Dendritic cell treated with granulocyte-macrophage colony-stimulating factor and Interleukin-4, amounts not matched to agents 40 ng/mL and 50 ng/mL, for 4 days (primary cell): ENCODE measurements around the gene OSBPL2.

Experiments
- H3K27ac Mint-ChIP-seq: one replicate; pipeline ENCODE4 v1.8.0; 2022; ENCODE audit warnings: mild to moderate bottlenecking, mixed read lengths
- H3K27me3 Mint-ChIP-seq: one replicate; pipeline ENCODE4 v1.8.0; 2022; ENCODE audit warnings: mild to moderate bottlenecking, mixed read lengths
- H3K36me3 Mint-ChIP-seq: one replicate; pipeline ENCODE4 v1.8.0; 2022; ENCODE audit warnings: low read depth, mixed read lengths
- H3K4me1 Mint-ChIP-seq: one replicate; pipeline ENCODE4 v1.8.0; 2022; ENCODE audit warnings: low read depth, mixed read lengths
- H3K4me3 Mint-ChIP-seq: one replicate; pipeline ENCODE4 v1.8.0; 2022; ENCODE audit warnings: mild to moderate bottlenecking, moderate library complexity, mixed read lengths
- H3K9me3 Mint-ChIP-seq: one replicate; pipeline ENCODE4 v1.8.0; 2022; ENCODE audit warnings: mixed read lengths
- intact Hi-C: fragments of 100-400 bp; cut with micrococcal nuclease; formaldehyde crosslinking; loops from one replicate; pipeline ENCODE4 v1.15.0; 2022

OSBPL2 gene

DNA sequence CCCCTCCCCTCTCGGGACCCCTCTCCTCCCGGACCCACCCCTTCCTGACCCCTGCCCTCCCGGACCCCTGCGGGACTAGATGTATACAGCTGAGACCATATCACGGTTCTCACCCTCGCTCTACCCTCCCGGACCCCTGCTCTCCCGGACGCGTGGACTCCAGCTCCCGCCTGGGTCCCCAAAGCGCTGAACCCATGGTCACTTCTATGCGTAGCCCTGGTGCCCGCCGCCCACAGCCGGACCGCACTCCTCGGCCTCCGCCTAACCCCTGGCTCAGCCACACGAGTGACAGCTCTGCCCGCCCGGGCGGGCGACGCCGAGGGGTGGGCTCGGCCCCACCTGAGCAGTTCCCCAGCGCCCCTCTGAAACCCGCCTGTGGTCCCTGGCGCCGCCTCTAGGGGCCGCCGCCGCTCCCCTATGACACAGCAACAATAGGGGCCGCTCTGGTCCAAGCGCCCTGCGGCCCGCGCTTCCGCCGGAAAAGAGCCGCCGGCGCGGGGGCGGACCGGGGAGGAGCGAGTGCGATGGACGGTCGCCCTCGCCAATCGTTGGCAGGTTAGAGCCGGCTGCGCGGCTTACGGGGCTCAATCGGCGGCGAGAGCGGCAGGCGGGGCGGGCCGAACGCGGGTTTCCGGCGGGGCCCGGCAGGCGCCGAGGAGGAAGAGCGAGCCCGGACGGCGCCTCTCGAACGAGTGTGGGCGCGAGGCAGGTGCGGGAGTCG is 64.2 kb downstream of the OSBPL2 start, which contains the start of gene ADRM1:
Gene ADRM1 (plus strand): TSS at position 657 of the 721 bp plus-strand sequence. CDS start 572 bp downstream, outside the sequence.
- intact Hi-C loops = loop anchor here (1.0 to 5.0 kb wide), 5 partner anchors 65 to 490 kb away; partner anchors contain the start of genes MTG2 and OSBPL2
- Mint-ChIP-seq H3K9me3 (no peaks in the 10 kb centered on the region), H3K27ac (peak within 1 kb of the TSS; percentile 99), H3K4me3 (peak within 1 kb of the TSS; percentile 92), H3K4me1 (peaks cover 38% of the 10 kb centered on the region), H3K36me3 (peaks cover 67% of the 10 kb centered on the region), H3K27me3 (no peaks in the 10 kb centered on the region)

DNA sequence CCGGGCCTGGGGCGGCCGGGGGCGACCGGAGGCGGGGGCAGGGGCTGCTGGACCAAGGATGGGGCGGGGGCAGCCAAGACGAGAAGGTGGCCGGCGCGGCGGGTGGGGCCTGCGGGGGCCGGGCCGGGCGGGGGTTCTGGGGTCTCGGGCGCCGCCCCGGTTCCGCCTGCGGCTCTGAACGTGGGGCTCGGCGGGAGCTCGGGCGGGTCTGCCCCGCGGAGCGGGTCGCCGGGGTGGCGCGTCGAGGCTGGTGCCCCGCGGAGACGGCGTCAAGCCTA is 64.7 kb downstream of the OSBPL2 start:
- H3K4me3 Mint-ChIP-seq = peak overlapping the region; percentile 92
- H3K27me3 Mint-ChIP-seq = no peaks in the 10 kb centered on the region
- intact Hi-C loops = loop anchor here (5.0 kb wide), 3 partner anchors 66 to 489 kb away; partner anchors contain the start of genes MTG2 and OSBPL2
- H3K4me1 Mint-ChIP-seq = peaks cover 38% of the 10 kb centered on the region
- peak overlapping the region; percentile 99 for H3K27ac Mint-ChIP-seq
- peaks cover 69% of the 10 kb centered on the region for H3K36me3 Mint-ChIP-seq
- no peaks in the 10 kb centered on the region for H3K9me3 Mint-ChIP-seq

DNA sequence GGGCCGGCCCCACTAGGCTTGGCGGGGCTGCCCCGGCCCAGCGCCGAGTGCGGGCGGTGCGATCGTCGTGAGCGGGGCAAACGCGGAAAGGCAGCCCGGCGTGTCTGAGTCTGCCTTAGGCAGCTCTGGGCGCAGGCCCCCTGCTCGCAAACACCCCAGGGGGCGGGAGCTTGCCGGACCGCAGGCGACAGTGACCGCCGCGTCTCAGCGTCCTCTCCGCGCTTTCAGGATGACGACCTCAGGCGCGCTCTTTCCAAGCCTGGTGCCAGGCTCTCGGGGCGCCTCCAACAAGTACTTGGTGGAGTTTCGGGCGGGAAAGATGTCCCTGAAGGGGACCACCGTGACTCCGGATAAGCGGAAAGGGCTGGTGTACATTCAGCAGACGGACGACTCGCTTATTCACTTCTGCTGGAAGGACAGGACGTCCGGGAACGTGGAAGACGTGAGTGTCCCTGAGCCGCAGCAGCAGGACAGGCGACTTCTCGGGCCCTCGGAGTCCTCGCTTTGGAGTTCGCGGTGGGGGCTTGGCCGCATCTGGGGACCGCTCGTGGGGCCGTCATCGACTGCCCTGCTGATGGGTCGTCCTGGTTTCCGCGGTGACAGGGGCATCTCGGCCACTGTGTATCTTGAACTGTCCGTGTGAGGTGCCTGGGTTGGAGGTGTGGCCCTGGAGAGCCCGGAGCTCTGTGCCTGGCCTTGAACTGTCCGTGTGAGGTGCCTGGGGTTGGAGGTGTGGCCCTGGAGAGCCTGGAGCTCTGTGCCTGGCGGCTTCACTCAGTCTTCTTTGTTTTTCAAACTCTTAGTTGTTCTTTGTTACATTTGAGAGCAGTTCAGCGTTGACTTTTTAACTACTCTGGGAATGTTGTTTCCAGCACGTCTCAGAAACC is 65.3 kb downstream of the OSBPL2 start:
- no peaks in the 10 kb centered on the region for H3K27me3 Mint-ChIP-seq
- peaks cover 70% of the 10 kb centered on the region for H3K36me3 Mint-ChIP-seq
- peak overlapping the region; percentile 99 for H3K27ac Mint-ChIP-seq
- peak overlapping the region; percentile 92 for H3K4me3 Mint-ChIP-seq
- peaks cover 38% of the 10 kb centered on the region for H3K4me1 Mint-ChIP-seq
- intact Hi-C loops = loop anchor here (5.0 kb wide), 3 partner anchors 66 to 489 kb away; partner anchors contain the start of genes MTG2 and OSBPL2
- H3K9me3 Mint-ChIP-seq = no peaks in the 10 kb centered on the region

DNA sequence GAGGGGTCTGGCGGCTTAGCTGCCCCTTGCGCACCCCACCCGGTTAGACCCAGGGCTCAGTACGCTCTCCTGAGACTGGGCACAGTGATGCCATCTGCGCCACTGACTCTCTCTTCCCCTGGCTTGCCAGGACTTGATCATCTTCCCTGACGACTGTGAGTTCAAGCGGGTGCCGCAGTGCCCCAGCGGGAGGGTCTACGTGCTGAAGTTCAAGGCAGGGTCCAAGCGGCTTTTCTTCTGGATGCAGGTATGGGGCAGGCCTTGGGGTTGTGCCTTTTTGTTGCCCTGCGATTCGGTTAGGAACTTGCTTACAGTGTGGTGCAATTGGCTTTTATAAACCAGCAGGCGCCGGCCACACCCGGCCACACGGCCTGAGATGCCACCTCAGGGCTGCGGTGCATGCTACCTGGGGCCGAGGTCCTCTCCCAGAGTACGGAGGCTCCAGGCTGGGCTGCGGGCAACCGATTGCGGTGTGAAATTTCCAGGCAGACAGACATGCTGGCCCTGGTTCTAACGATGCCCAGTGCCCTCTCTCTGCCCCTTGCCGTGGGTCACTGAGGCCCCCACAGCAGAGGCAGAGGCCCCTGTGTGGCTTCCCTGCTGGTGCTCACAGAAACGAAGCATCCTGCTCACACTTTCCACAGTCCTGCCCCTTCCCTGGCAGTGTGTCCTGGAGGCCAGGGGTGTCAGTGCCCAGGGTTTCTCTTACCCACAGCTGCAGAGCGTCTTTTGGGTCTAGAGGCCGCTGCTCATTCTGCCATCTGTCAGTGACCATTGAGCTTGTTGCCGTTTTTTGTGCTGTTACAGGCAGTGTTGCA is 66.2 kb downstream of the OSBPL2 start:
- H3K27me3 Mint-ChIP-seq = no peaks in the 10 kb centered on the region
- peaks cover 73% of the 10 kb centered on the region for H3K36me3 Mint-ChIP-seq
- peak overlapping the region; percentile 99 for H3K27ac Mint-ChIP-seq
- intact Hi-C loops = loop anchor here (5.0 kb wide), 3 partner anchors 67 to 488 kb away; partner anchors contain the start of genes MTG2 and OSBPL2
- H3K4me3 Mint-ChIP-seq = peak overlapping the region; percentile 92
- peaks cover 38% of the 10 kb centered on the region for H3K4me1 Mint-ChIP-seq
- H3K9me3 Mint-ChIP-seq = no peaks in the 10 kb centered on the region

DNA sequence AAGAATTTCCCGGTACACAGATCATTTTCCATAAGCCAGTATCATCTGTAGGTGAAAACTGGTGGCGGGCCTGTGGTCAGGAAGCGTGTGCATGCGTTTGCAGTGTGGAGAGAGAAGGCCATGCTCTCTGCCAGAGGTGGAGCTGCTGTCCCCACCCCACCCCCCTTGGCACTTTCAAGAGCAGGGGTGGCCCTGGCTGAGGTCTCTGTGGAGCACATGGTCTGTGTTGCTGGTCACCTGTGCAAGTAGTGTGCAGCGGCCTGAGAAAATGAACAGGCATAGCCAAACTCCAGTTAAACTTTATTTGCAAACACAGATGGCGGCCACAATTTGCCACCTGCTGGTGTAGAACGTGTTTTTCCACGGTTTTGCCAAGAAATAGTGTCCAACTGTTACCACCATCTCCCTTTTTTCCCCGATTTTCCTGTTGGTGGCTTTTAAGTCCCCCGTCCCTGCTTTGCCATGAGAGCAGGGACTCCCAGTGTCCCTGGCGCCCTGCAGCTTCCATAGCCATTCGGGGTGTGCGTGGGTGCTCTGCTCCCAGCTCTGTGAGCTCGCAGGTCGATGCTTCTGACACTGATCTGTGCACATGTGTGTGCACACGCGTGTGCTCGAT is 66.9 kb downstream of the OSBPL2 start:
- Mint-ChIP-seq H3K36me3 (peaks cover 79% of the 10 kb centered on the region), H3K27ac (no peak overlapping the region), H3K4me1 (peaks cover 38% of the 10 kb centered on the region), H3K4me3 (no peak overlapping the region), H3K27me3 (no peaks in the 10 kb centered on the region), H3K9me3 (no peaks in the 10 kb centered on the region)
- intact Hi-C loops = no loop called here

DNA sequence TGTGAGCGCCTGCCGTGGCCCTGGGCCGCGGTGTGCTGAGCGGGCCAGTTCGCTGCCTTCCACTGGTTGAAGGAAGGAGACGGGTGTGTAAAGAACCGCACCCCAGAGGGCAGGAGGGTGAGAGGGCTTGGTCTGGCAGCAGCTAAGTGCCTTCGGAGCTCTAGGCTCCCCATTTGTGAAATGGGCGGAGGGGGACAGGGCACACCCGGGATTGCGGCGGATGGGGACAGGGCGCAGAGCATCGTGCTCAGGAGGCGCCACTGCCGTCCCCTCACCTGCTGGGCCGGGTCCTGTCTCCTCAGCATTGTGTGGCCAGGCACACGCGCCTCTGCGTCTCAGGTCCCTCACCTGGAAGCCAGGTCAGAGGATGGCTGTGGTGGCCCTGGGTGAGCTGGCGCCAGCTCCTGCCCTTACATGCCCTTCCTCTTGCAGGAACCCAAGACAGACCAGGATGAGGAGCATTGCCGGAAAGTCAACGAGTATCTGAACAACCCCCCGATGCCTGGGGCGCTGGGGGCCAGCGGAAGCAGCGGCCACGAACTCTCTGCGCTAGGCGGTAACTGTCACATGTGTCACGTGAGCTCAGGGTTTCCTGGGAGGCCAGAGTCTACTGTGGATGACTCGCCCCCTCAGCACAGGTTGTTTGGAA is 67.6 kb downstream of the OSBPL2 start:
- Mint-ChIP-seq H3K27me3 (no peaks in the 10 kb centered on the region), H3K27ac (no peak overlapping the region), H3K9me3 (no peaks in the 10 kb centered on the region), H3K4me3 (no peak overlapping the region), H3K36me3 (peaks cover 79% of the 10 kb centered on the region), H3K4me1 (peaks cover 38% of the 10 kb centered on the region)
- intact Hi-C loops = no loop called here

DNA sequence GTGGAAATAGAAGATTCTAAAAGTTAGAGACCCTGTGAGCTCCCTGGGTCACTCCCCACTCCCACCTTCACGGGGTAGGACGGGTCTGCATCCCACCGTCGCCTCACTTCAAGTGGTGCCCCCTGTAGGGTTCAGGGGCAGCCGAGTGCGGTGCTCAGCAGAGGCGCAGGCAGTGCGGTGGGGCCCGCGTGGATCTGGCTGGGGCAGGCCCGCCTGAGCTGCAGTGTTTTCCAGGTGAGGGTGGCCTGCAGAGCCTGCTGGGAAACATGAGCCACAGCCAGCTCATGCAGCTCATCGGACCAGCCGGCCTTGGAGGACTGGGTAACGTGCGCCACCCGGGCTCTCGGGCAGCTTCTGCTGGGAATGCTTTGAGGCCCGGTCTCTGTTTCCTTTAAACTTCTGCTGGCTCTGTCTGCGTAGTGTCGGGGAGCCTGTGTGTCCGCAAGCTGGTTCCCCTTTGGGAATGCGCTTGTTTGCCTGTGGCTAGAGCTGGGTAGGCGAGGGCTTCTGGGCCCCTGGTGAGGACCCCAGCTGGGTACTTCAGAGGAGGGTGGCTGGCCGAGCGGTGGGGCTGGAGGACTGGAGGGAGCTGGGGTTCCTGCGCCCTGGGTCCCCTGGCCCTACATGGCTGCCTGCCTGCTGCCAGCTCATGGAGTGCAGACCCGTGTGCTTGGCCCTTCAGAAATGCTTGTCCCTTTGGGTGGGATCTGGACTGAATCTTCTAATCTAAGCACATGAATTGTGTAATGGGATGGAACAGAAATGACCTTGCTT is 68.3 kb downstream of the OSBPL2 start:
- Mint-ChIP-seq H3K36me3 (peaks cover 79% of the 10 kb centered on the region), H3K27me3 (no peaks in the 10 kb centered on the region), H3K4me1 (peaks cover 31% of the 10 kb centered on the region), H3K9me3 (no peaks in the 10 kb centered on the region), H3K4me3 (no peak overlapping the region), H3K27ac (no peak overlapping the region)
- intact Hi-C loops = no loop called here

DNA sequence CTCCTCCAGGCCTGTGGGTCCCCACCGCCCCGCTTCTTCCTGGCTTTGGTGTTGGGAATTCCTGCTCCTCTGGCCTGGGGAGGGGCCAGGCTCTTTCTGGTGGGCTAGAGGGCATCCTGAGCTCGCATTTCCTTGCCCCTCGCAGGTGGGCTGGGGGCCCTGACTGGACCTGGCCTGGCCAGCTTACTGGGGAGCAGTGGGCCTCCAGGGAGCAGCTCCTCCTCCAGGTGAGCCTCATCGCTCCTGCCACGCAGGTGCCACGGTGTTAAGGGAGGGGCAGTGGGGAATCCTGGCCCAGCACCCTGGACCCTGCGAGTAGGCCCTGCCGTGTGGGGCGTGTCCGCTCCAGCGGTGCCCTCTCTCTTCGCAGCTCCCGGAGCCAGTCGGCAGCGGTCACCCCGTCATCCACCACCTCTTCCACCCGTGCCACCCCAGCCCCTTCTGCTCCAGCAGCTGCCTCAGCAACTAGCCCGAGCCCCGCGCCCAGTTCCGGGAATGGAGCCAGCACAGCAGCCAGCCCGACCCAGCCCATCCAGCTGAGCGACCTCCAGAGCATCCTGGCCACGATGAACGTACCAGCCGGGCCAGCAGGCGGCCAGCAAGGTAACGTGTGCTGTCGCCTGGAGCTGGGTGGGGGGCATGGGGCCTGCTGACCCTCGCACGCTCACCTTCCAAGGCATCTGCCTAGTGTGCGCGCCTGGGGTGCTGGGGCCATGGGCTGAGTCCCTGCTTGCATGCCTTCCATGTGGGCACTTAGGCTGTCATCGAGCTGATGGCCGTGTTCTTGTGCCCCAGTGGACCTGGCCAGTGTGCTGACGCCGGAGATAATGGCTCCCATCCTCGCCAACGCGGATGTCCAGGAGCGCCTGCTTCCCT is 69.1 kb downstream of the OSBPL2 start:
- H3K27ac Mint-ChIP-seq = no peak overlapping the region
- H3K4me3 Mint-ChIP-seq = no peak overlapping the region
- H3K36me3 Mint-ChIP-seq = peaks cover 72% of the 10 kb centered on the region
- H3K9me3 Mint-ChIP-seq = no peaks in the 10 kb centered on the region
- intact Hi-C loops = no loop called here
- H3K4me1 Mint-ChIP-seq = peaks cover 23% of the 10 kb centered on the region
- no peaks in the 10 kb centered on the region for H3K27me3 Mint-ChIP-seq

DNA sequence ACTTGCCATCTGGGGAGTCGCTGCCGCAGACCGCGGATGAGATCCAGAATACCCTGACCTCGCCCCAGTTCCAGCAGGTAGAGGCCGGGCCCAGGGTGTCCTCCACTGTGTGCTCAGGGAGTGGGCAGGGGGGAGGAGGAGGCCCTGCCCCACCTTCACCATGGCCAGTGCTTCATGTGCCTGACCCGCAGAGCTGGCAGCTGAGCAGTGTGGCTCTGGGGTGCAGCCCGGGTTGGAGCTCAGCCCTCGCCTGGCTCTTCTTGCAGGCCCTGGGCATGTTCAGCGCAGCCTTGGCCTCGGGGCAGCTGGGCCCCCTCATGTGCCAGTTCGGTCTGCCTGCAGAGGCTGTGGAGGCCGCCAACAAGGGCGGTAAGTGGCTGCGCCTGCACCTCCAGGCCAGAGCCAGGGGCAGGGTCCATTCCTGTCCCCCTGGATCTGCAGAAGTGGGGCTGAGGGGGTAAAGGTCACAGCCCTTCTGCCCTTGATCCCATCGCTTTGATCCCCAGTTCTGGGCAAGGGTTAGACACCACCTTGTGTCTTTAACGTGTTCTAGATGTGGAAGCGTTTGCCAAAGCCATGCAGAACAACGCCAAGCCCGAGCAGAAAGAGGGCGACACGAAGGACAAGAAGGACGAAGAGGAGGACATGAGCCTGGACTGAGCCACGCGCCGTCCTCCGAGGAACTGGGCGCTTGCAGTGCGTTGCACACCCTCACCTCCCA is 69.9 kb downstream of the OSBPL2 start:
- H3K27me3 Mint-ChIP-seq = no peaks in the 10 kb centered on the region
- H3K27ac Mint-ChIP-seq = no peak overlapping the region
- intact Hi-C loops = no loop called here
- H3K9me3 Mint-ChIP-seq = no peaks in the 10 kb centered on the region
- peaks cover 23% of the 10 kb centered on the region for H3K4me1 Mint-ChIP-seq
- peaks cover 69% of the 10 kb centered on the region for H3K36me3 Mint-ChIP-seq
- no peak overlapping the region for H3K4me3 Mint-ChIP-seq

DNA sequence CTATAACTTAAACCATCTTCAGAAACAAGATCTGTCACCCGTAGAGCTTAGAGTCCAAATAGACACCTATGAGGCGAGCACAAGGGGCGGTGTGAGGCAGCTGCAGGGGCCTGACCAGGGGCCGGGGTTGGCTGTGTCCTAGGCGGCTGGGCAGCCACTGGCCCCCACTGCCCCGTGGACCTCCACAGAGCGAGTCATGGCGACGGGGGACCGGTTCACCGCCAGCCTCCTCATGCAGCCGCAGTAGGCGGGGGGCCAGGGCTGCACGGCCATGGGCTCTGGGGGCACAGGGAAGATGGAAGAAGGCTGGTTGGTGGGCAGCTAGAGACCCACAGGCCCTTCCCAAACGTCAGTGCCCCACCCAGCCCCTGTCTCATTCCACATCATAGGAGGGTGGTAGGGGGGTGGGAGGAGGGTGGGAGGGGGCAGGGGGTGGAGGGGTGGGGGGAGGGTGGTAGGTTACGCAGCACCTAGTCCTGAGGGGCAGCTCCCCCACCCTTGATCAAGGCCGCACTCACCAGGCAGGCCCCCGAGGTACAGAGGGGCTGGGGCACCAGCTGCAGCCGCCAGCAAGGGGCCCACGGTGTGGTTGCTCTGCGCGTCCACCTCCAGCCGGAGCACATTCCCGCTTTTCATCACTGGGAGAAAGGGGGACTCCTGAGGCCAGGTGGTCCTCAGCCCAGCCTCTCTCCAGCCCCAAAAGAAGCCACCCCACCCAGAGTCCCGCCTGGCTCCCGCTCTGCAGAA is 71.0 kb downstream of the OSBPL2 start:
- Mint-ChIP-seq H3K27ac (no peak overlapping the region), H3K9me3 (no peaks in the 10 kb centered on the region), H3K27me3 (no peaks in the 10 kb centered on the region), H3K36me3 (peaks cover 58% of the 10 kb centered on the region), H3K4me1 (peaks cover 14% of the 10 kb centered on the region), H3K4me3 (no peak overlapping the region)
- intact Hi-C loops = no loop called here
